HepG2 (cell line): ENCODE measurements around the gene SERTAD1. TPM values are rescaled to one million over a fixed set of nuclear protein-coding genes. Genes with fewer than 3 reads are reported as not detected.
A peak's percentile ranks its signal among the peaks of the same experiment; 100 is the strongest.

ENCODE experiments used
- CTCF ChIP-seq: sonication (generic); formaldehyde crosslinking; IDR thresholded peaks from 2 replicates; pipeline ENCODE4 v1.5.0; 2020; ENCODE audit warnings: mild to moderate bottlenecking, missing genetic modification reagents, moderate library complexity
- ESRRA ChIP-seq: sonication (generic); formaldehyde crosslinking; IDR thresholded peaks from 2 replicates; pipeline ENCODE4 v1.5.1; 2020; ENCODE audit warnings: mild to moderate bottlenecking, low read depth, missing genetic modification reagents
- FOSL1 ChIP-seq: sonication (generic); formaldehyde crosslinking; IDR thresholded peaks from 2 replicates; pipeline ENCODE4 v1.9.0; 2021; ENCODE audit warnings: missing genetic modification reagents, borderline replicate concordance
- GPBP1L1 ChIP-seq: sonication (generic); formaldehyde crosslinking; IDR thresholded peaks from 2 replicates; pipeline ENCODE4 v1.5.0; 2020; ENCODE audit warnings: mild to moderate bottlenecking, missing genetic modification reagents
- KLF16 ChIP-seq, 2 experiments: sonication (generic) in 1 of 2; formaldehyde crosslinking in 1 of 2; IDR thresholded peaks; 2 replicates each; pipeline versions ENCODE4 v1.6.1 to v1.8.0; 2016 to 2023; ENCODE audit warnings: missing genetic modification reagents in 2 of 2, missing compliant biosample characterization in 1 of 2
- PRDM15 ChIP-seq: sonication (generic); formaldehyde crosslinking; IDR thresholded peaks from 2 replicates; pipeline ENCODE4 v1.4.0; 2020; ENCODE audit warnings: missing genetic modification reagents
- SNAPC2 ChIP-seq: sonication (generic); formaldehyde crosslinking; IDR thresholded peaks from 2 replicates; pipeline ENCODE4 v1.8.1; 2022; ENCODE audit warnings: mild to moderate bottlenecking, missing genetic modification reagents
- SP1 ChIP-seq, 2 experiments: fragments of 450-650 bp in 1 of 2; sonication (generic) in 1 of 2; formaldehyde crosslinking in 1 of 2; IDR thresholded peaks; 2 replicates each; pipeline versions ENCODE4 v1.4.0 to v1.6.1; 2016 to 2020; ENCODE audit warnings: missing genetic modification reagents in 1 of 2
- STAG1 ChIP-seq: sonication (generic); formaldehyde crosslinking; IDR thresholded peaks from 2 replicates; pipeline ENCODE4 v1.4.0; 2020; ENCODE audit warnings: missing genetic modification reagents
- ZNF44 ChIP-seq: sonication (generic); formaldehyde crosslinking; IDR thresholded peaks from 2 replicates; pipeline ENCODE4 v1.5.1; 2020; ENCODE audit warnings: mild to moderate bottlenecking, missing genetic modification reagents
- ZNF652 ChIP-seq: IDR thresholded peaks from 2 replicates; pipeline ENCODE4 v1.6.1; 2016; ENCODE audit warnings: low read depth, borderline replicate concordance
- polyA plus RNA-seq, 8 experiments: library from polyadenylated mRNA; depleted of rRNA in 3 of 8; stranded (reverse) in 7 of 8; unstranded in 1 of 8; fragments of >200 nt; fragmentation: Illumina TruSeq in 4 of 8; extraction: Trizol in 4 of 8; gene quantifications; 2 replicates each; pipeline versions ENCODE4 v1.2.1 to v1.2.3, GENCODE V29; 2011 to 2016; ENCODE audit warnings: low read depth in 4 of 8, missing spikeins in 1 of 8, mixed read lengths in 1 of 8; ENCODE audit not compliant: insufficient read depth in 1 of 8
- total RNA-seq, 5 experiments: library from RNA; depleted of rRNA; stranded (reverse); fragments of >200 nt; fragmentation: Illumina TruSeq; extraction: Trizol; gene quantifications; 2 replicates each; pipeline ENCODE4 v1.2.3, GENCODE V29; 2016; ENCODE audit warnings: low read depth in 1 of 5
- TF ChIP-seq, protein P1 (sequence below): sonication (generic); formaldehyde crosslinking; IDR thresholded peaks from 2 replicates; pipeline ENCODE4 v1.4.0; 2020; ENCODE audit warnings: missing genetic modification reagents, mild to moderate bottlenecking, borderline replicate concordance
- TF ChIP-seq, protein P2 (sequence below): sonication (generic); formaldehyde crosslinking; IDR thresholded peaks from 2 replicates; pipeline ENCODE4 v1.4.0; 2020; ENCODE audit warnings: missing genetic modification reagents, borderline replicate concordance
- TF ChIP-seq, protein P3 (sequence below): sonication (generic); formaldehyde crosslinking; IDR thresholded peaks from 2 replicates; pipeline ENCODE4 v1.4.0; 2020; ENCODE audit warnings: missing genetic modification reagents, borderline replicate concordance

Gene SERTAD1
- total and polyA plus RNA-seq, 2 of the 13 experiments (the other 11 are each of a cell fraction or from before 2014, with no cell fraction given) = 4.3 to 4.5 TPM

- TF ChIP-seq SNAPC2 (CRISPR knock-in tag) (no peak), ZNF44 (CRISPR knock-in tag) (no peak), STAG1 (CRISPR knock-in tag) (no peak), PRDM15 (no peak), ESRRA (CRISPR knock-in tag) (no peak), CTCF (no peak), FOSL1 (CRISPR knock-in tag) (no peak), ZNF652 (no peak), KLF16 (CRISPR knock-in tag; IDR thresholded peaks at IDR 0.05) (0 out of 4 replicates have a peak, but pooled peaks of 1 of the 2 experiments have one; percentile 46), GPBP1L1 (CRISPR knock-in tag) (no peak), SP1 (IDR thresholded peaks at IDR 0.05) (no peak), SP1 (CRISPR knock-in tag; IDR thresholded peaks at IDR 0.05) (peak; percentile 58)
- TF ChIP-seq, protein P1, sequence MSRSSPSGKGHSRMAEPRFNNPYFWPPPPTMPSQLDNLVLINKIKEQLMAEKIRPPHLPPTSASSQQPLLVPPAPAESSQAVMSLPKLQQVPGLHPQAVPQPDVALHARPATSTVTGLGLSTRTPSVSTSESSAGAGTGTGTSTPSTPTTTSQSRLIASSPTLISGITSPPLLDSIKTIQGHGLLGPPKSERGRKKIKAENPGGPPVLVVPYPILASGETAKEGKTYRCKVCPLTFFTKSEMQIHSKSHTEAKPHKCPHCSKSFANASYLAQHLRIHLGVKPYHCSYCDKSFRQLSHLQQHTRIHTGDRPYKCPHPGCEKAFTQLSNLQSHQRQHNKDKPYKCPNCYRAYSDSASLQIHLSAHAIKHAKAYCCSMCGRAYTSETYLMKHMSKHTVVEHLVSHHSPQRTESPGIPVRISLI (CRISPR knock-in tag) = no peak
- TF ChIP-seq, protein P2, sequence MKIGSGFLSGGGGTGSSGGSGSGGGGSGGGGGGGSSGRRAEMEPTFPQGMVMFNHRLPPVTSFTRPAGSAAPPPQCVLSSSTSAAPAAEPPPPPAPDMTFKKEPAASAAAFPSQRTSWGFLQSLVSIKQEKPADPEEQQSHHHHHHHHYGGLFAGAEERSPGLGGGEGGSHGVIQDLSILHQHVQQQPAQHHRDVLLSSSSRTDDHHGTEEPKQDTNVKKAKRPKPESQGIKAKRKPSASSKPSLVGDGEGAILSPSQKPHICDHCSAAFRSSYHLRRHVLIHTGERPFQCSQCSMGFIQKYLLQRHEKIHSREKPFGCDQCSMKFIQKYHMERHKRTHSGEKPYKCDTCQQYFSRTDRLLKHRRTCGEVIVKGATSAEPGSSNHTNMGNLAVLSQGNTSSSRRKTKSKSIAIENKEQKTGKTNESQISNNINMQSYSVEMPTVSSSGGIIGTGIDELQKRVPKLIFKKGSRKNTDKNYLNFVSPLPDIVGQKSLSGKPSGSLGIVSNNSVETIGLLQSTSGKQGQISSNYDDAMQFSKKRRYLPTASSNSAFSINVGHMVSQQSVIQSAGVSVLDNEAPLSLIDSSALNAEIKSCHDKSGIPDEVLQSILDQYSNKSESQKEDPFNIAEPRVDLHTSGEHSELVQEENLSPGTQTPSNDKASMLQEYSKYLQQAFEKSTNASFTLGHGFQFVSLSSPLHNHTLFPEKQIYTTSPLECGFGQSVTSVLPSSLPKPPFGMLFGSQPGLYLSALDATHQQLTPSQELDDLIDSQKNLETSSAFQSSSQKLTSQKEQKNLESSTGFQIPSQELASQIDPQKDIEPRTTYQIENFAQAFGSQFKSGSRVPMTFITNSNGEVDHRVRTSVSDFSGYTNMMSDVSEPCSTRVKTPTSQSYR (CRISPR knock-in tag) = no peak
- TF ChIP-seq, protein P3, sequence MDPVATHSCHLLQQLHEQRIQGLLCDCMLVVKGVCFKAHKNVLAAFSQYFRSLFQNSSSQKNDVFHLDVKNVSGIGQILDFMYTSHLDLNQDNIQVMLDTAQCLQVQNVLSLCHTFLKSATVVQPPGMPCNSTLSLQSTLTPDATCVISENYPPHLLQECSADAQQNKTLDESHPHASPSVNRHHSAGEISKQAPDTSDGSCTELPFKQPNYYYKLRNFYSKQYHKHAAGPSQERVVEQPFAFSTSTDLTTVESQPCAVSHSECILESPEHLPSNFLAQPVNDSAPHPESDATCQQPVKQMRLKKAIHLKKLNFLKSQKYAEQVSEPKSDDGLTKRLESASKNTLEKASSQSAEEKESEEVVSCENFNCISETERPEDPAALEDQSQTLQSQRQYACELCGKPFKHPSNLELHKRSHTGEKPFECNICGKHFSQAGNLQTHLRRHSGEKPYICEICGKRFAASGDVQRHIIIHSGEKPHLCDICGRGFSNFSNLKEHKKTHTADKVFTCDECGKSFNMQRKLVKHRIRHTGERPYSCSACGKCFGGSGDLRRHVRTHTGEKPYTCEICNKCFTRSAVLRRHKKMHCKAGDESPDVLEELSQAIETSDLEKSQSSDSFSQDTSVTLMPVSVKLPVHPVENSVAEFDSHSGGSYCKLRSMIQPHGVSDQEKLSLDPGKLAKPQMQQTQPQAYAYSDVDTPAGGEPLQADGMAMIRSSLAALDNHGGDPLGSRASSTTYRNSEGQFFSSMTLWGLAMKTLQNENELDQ = no peak
Observed at GRCh38 chr19:40416918-40417642, 8.7 kb downstream of the SERTAD1 start (continued).
